HG03097 (cell line): Measurements from ENCODE around the gene ATXN7L1.
"Not testable (repeated sequence)": the region's sequence is repeated elsewhere in the genome, so short reads cannot be mapped to it uniquely, and the experiment has no call there.

Source experiments
- ATAC-seq: cut with Tn5 transposase; IDR thresholded peaks from one replicate; pipeline ENCODE4 v1.9.1; 2021; ENCODE audit not compliant: unreplicated experiment, low FRiP score

Gene ATXN7L1

DNA sequence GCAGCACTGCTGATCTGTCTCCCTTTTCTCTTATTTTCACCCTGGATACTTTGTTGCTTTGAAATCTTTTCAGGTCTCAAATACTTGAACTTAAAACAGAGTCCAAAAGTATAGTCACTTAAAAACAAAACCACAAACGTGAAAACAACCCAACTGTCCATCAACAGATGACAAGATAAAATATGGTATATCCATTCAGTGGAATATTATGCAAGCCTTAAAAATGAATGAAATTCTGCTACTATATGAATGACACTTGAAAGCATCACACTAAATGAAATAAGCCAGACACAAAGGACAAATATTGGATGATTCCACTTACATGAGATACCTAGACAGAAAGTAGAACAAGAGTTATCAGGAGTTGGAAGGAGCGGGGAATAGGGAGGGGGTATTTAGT, 250.4 kb downstream of the ATXN7L1 start:
- ATAC-seq = no peak

DNA sequence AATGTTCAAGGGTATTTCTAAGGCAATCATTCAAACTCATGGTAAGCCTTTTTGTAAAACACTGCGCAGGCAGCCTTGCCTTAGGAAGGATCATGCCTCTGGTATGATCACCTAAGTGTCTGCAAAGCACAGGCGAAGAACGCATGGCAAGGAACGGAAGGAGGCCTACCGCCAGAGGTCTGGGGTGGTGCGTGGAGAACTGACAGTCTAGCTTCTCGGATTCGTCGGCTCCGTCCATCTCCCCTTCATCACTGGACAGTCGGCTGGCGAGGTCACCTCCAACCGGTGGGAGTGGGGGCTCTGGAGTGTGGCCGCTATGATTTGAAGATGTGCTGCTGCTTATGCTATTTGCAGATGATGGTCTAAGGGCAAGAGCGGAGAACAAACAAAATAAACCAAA, 252.5 kb downstream of the ATXN7L1 start:
- ATAC-seq = no peak

GRCh38 chr7:105623378-105623777, 253.0 kb downstream of the ATXN7L1 start:
- ATAC-seq = no peak

GRCh38 chr7:105622106-105622731, 254.2 kb downstream of the ATXN7L1 start:
- no peak for ATAC-seq

DNA sequence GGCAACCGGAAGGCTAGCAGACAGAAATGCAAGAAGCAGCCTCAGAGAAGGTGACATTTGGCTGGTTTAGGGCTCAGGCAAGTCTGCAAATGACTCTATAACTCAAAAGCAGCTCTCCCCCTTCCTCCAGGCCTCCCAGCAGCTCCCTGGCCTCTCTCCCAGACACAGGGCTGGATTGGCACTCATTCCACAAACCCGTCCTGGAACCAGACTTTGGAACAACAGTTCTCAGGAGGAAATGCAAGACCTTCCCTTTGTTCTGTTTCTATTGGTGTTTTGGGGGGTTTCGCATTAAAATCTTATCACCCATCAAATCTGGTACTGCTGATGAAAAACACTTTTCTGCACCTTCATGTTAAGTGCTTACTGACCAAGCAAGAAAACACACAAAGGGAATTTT, 254.8 kb downstream of the ATXN7L1 start:
- no peak for ATAC-seq

- no peak for ATAC-seq
These were observed 255.2 kb downstream of the ATXN7L1 start for GRCh38 chr7:105621176-105621575.

- no peak for ATAC-seq
These were observed 256.8 kb downstream of the ATXN7L1 start for GRCh38 chr7:105619590-105619989.

- ATAC-seq = no peak
These were observed 258.4 kb downstream of the ATXN7L1 start for GRCh38 chr7:105618016-105618296.

DNA sequence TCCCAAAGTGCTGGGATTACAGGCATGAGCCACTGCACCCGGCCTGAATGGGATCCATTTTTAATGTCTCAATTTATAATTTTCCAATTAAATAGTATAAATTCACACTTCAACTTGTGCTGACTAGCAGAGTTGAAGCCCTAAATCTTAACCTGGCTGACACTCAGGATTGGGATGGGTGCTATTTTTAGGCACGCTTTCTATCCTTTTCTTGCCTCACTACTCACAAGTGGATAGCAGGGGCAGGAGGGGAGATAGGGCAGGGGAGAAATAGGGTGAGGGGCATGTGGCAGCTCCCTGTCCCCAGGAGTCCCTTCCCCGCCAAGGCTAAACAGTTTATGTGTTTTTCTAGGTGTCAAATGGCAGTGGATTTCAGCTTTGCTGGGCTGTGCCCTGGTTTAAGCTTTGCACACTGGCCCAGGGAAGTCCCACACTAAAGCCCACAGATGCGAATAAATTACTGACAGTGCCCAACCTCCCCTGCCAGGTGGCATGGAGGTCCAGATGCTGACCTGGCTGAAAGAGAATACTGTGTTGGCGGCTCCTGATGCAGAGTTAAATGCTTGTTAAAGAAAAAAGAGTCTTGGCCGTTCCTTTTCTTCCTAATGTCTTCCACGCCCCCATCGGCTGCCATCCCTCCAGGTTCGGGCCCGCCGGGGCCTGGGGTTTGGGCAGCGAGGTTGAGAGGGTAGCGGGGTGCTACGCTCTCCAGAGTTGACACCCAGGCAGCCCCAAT, 259.0 kb downstream of the ATXN7L1 start:
- ATAC-seq = no peak

DNA sequence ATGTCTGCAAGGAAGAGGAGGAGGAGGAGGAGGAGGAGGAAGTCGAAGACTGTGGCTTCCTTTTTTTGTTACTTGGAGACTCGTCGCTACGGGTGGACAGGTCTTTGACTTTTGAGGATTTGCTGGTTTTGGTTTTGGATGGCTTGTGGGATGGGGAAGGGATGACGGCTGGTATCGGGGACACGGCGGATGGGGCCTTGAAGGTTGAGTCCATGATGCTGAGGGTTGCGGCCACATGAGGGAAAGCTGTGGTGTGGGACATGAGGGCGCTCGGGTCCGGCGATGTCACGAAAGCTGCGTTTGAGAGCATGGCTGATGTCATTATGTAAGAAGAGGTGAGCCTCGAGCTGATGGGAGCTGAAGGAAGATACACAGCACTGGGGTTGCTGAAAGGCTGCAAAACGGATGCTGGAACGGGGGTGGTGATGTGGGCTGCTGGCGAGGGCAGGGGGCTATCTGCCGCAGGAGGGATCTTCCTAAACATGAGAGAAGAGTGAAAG, 262.0 kb downstream of the ATXN7L1 start:
- ATAC-seq = no peak

DNA sequence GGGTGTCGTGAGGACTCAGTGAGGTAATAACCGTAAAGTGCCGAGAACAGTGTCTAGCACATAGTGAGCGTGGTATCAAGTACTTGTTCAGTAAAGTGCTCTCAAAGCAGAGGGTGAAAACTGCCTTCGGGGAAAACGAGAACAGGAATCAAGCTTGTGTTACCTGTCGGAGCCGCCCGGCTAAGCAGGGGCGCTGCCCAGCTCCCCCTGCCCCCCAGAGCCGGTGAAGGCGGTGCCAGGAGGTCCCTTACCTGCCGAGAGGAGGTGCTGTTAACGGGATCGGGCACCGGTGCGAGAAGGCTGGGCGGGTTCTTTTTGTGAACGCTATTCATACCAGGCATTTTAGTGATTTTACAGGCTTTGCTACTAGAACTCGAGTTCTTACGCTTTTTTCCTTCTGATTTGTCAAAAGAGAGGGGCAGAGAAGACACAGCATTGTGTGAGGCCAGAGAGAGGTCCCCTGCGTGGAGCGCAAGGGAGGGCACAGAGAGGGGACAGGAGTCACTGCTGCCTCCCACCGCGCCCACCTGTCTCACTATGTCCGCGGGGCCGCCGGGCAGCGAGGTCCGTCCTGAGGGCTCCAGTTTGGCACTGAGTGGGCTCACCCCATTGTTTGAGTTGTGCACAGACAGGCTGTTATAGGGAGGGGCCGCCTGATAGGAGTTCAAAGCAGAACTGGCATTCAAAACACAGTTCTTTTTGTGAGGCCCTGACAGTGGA, 262.6 kb downstream of the ATXN7L1 start:
- no peak for ATAC-seq

GRCh38 chr7:105612806-105613205, 263.6 kb downstream of the ATXN7L1 start:
- ATAC-seq = no peak

DNA sequence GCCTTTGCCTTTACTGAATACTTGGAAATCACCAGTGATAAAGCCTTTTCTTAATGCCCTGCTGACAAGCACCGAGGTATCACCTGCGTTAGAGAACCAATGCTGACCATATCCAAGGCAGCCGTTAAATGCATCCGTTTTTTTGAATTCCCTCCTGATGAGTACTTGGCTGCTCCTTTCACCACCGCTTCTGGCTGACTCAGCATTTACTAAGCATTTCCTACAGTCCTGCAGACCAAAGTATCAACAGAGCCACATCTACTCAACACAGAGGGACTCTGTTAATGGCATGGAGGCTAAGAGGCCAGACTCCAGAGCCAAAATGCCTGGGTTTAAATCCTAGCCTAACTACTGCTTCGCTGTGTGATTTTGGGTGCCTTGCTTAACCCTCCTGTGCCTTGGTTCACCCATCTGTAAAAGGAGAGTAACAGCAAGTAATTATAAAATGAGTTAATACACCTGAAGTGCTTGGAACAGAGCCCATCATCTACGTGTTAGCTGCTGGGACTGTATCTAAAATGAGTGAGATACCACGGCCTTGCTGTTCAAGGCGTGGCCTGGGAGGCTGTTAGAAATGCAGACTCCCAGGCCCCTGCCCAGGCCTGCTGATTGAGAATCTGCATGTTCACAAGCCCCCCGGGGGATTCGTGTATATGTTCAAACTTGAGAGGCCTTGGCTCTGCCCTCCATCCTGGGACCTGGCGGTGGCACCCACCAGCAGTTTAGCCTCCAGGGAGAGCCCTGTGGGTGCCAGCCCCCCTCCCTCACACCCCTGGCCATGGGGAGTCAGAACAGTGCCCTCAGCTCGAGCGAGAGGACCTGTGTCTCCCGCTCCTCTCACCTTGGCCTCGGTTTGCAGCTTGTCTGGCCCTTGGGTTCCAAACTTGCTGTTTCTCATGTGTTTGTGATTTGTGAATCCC, 264.3 kb downstream of the ATXN7L1 start:
- ATAC-seq = no peak

DNA sequence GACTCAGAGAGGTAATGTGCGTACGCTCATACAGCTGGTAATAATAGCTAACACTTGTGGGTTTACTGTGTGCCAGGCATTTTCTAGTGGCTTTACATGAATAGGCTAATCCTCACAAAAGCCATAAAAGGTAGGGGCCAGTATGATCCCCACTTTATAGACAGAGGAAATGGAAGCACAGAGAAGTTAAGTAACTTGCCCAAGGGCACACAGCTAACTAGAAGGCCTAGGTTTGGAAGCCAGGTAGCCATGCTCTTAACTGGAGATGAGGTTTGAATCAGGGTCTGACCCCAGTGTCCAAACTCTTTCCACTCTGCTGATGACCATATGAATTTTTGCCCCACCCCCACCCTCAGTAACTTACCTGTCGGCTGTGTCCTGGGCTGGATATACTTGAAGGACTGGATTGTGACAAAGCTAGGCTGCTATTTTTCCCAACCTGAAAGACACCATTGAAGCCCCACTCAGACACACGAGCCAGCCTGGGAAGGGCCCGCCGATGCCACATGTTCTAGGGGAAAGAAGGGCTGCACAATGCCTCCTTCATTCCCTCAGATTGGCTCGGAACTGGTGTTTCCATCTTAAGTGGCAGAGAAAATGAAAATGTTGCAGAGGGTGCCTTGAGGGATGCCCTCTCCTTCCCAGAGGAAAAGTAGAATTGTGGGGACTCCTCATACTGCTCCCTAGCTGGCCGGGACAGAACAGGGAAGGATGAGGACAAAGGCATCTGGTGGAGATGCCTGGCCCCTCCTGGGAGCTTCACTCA, 266.1 kb downstream of the ATXN7L1 start:
- no peak for ATAC-seq

GRCh38 chr7:105602325-105603305, 273.8 kb downstream of the ATXN7L1 start:
- ATAC-seq = no peak

DNA sequence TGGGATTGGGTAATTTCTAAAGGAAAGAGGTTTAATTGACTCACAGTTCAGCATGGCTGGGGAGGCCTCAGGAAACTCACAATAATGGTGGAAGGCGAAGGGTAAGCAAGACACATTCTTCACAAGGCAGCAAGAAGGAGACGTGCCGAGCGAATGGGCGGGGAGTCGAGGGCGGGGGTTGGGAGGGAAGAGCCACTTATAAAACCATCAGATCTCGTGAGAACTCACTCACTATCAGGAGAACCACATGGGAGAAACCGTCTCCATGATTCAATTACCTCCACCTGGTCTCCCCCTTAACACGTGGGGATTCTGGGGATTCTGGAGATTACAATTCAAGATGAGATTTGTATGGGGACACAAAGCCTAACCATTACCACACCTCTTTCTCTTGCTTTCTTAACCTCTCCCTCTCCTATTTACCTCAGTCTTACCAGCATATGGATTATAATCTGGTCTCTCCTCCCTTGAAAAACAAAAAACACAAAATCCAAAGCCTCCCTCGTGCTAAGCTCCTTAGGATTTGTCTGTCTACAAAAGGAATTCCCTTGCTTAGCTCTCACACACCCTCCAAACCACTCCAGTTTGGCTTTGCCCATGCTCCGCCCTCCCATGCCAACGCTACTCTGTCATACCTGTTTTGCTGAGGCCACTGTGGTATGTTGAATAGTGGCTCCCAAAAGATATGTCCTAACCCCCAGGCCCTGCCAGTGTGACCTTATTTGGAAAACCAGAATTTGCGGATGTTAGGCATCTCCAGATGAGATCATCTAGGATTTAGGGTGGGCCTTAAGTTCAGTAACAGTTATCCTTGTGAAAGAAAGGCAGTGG, 275.5 kb downstream of the ATXN7L1 start:
- no peak for ATAC-seq

GRCh38 chr7:105599551-105599950, 276.8 kb downstream of the ATXN7L1 start:
- no peak for ATAC-seq

- not testable (repeated sequence) for ATAC-seq
These were observed 277.3 kb downstream of the ATXN7L1 start for GRCh38 chr7:105599080-105599479.
